Measurements from ENCODE around the gene CDK14. TPM values are rescaled to one million over a fixed set of nuclear protein-coding genes. Genes with fewer than 3 reads are reported as not detected.

The CDK14 gene
- total RNA-seq, 4 donors from 2014 or later = 0.38 to 3.6 (median 1.3) TPM

DNA sequence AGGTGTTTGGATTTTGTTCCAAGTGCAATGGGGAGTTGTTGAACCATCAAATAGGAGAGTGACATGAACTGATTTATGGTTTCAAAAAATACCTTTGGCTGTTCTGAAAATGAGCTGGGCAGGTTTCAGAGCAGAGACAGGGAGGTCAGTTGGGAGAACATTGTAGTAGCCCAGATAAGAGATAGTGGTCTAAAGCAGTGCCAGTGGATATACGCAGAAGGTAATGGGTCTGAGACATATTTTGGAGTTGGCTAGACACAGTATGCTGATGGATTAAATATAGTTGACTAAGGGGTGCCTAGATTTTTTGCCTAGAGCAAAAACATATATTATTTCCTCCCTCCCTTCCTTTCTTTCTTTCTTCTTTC is 21.3 kb upstream of the CDK14 start:
- TF ChIP-seq CTCF (IDR thresholded peaks at IDR 0.05) (no peak), POLR2A (IDR thresholded peaks at IDR 0.05) (no peak)
- Histone ChIP-seq H3K4me3 (no peak overlapping the region), H3K9me3 (no peaks in the 10 kb centered on the region), H3K27me3 (no peaks in the 10 kb centered on the region), H3K4me1 (no peaks in the 10 kb centered on the region), H3K27ac (no peak overlapping the region), H3K36me3 (no peaks in the 10 kb centered on the region)
- DNase-seq = no peak
- 88 to 93% methylated on average over 1 of the region's 1 CpG for WGBS, 2 donors
- intact Hi-C loops (cut with DNase I) = no loop called here

DNA sequence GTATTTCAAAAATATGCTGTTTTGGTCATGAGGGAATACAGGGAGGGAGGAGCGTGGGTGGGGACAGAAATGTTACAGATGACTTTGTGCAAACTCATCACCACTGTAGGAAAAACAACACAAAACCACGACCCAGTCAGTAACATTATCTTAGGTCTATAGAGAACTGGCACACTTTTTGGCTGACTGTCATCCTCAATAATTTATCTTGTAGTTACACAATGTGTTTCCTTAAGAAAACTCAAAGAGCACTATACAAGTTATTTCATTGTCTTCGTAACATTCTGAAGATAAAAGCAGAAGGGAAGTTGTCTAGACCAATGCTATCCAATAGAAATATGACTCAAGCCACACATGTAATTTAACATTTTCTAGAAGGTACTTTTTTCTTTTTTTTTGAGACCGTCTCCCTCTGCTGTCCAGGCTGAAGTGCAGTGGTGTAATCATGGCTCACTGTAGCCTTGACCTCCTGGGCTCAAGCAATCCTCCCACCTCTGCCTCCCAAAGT is 16.9 kb upstream of the CDK14 start:
- H3K4me1 ChIP-seq = no peaks in the 10 kb centered on the region
- DNase-seq = no peak
- H3K36me3 ChIP-seq = no peaks in the 10 kb centered on the region
- no peak overlapping the region for H3K4me3 ChIP-seq
- TF ChIP-seq CTCF (IDR thresholded peaks at IDR 0.05) = no peak
- no peak for TF ChIP-seq POLR2A (IDR thresholded peaks at IDR 0.05)
- no peaks in the 10 kb centered on the region for H3K27me3 ChIP-seq
- no peaks in the 10 kb centered on the region for H3K9me3 ChIP-seq
- WGBS, 2 donors = 25 to 26% methylated on average over 4 of the region's 4 CpGs
- intact Hi-C loops (cut with DNase I) = no loop called here
- H3K27ac ChIP-seq = no peak overlapping the region

DNA sequence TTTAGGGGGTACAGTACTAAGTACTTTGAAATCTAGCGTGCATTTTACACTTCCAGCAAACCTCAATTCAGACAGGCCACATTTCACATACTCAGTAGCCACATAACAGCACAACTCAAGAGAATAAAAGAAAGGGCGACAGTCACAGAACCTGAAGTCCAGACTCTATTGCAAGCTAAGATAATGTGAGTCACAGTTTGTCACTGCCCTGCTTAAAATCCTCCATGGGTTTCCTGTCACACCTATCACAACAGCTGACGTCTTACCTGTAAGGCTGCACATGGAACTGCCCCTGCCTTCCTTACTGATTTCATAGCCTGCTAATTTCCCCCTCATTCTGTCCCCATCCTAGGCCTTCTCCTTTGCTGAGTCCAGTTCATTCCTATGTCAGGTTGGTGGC is 16.1 kb upstream of the CDK14 start:
- no peak for DNase-seq
- H3K27ac ChIP-seq = no peak overlapping the region
- intact Hi-C loops (cut with DNase I) = no loop called here
- no peak overlapping the region for H3K4me3 ChIP-seq
- no peak for TF ChIP-seq CTCF (IDR thresholded peaks at IDR 0.05)
- 77 to 78% methylated on average over 3 of the region's 3 CpGs for WGBS, 2 donors
- no peaks in the 10 kb centered on the region for H3K27me3 ChIP-seq
- H3K36me3 ChIP-seq = no peaks in the 10 kb centered on the region
- no peaks in the 10 kb centered on the region for H3K4me1 ChIP-seq
- H3K9me3 ChIP-seq = no peaks in the 10 kb centered on the region

DNA sequence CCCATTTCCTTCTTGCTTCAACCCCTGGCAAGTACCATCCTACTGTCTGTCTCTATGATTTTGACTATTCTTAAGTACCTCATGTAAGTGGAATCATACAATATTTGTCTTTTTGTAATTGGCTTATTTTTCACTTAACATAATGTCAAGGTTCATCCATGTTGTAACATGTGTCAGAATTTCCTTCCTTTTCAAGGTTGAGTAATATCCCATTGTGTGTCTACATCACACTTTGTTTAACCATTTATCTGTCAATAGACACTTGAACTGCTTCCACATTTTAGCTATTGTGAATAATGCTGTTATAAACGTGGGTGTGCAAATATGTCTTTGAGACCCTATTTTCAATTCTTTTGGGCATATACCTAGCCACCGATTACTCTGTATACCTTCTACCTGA is 14.0 kb upstream of the CDK14 start:
- no peak for DNase-seq
- H3K4me1 ChIP-seq = no peaks in the 10 kb centered on the region
- TF ChIP-seq POLR2A (IDR thresholded peaks at IDR 0.05) (no peak), CTCF (IDR thresholded peaks at IDR 0.05) (no peak)
- no peaks in the 10 kb centered on the region for H3K36me3 ChIP-seq
- no peak overlapping the region for H3K4me3 ChIP-seq
- intact Hi-C loops (cut with DNase I) = no loop called here
- H3K27me3 ChIP-seq = no peaks in the 10 kb centered on the region
- no peak overlapping the region for H3K27ac ChIP-seq
- WGBS, 2 donors = 47 to 50% methylated on average over 2 of the region's 2 CpGs
- H3K9me3 ChIP-seq = no peaks in the 10 kb centered on the region

GRCh38 chr7:90584378-90584777 is 11.7 kb upstream of the CDK14 start:
- DNase-seq = no peak
- TF ChIP-seq CTCF (IDR thresholded peaks at IDR 0.05) (no peak), POLR2A (IDR thresholded peaks at IDR 0.05) (no peak)

More at GRCh38 chr7:90584378-90584777, 11.7 kb upstream of the CDK14 start:
- Histone ChIP-seq H3K27me3 (no peaks in the 10 kb centered on the region), H3K4me3 (no peak overlapping the region), H3K36me3 (no peaks in the 10 kb centered on the region), H3K4me1 (no peaks in the 10 kb centered on the region), H3K27ac (no peak overlapping the region), H3K9me3 (no peaks in the 10 kb centered on the region)
- 77 to 86% methylated on average over 1 of the region's 1 CpG for WGBS, 2 donors
- intact Hi-C loops (cut with DNase I) = no loop called here

All from esophagus squamous epithelium (tissue), 5 donors.